Activated CD4-positive, alpha-beta T cell treated with anti-CD3 and anti-CD28 coated beads, Interleukin-2, amount 10 ng/mL, durations not matched to agents 7 days and 5 days (primary cell): ENCODE measurements around the gene VEZF1. TPM values are rescaled to one million over a fixed set of nuclear protein-coding genes. Genes with fewer than 3 reads are reported as not detected.

Experiments
- CTCF ChIA-PET: fragments of 350-600 bp; sonication (Branson Sonifier 250); formaldehyde crosslinking; loops from one replicate; lab custom pipeline; 2021; ENCODE audit warnings: antibody characterized with exemption; lab: Charles Lee
- POLR2A ChIA-PET: fragments of 350-600 bp; sonication (Branson Sonifier 250); formaldehyde crosslinking; loops from one replicate; lab custom pipeline; 2021; ENCODE audit warnings: antibody characterized with exemption; lab: Charles Lee
- DNase-seq: peaks from one replicate; pipeline ENCODE4 v3.0.0-alpha.2; 2020
- H3K27ac Mint-ChIP-seq: one replicate; pipeline ENCODE4 v1.8.0; 2021; ENCODE audit warnings: mild to moderate bottlenecking, moderate library complexity, mixed read lengths
- H3K27me3 Mint-ChIP-seq: one replicate; pipeline ENCODE4 v1.8.0; 2021; ENCODE audit warnings: mixed read lengths
- H3K36me3 Mint-ChIP-seq: one replicate; pipeline ENCODE4 v1.8.0; 2021; ENCODE audit warnings: low read depth, mixed read lengths
- H3K4me1 Mint-ChIP-seq: one replicate; pipeline ENCODE4 v1.8.0; 2021; ENCODE audit warnings: mixed read lengths
- H3K4me3 Mint-ChIP-seq: one replicate; pipeline ENCODE4 v1.8.0; 2021; ENCODE audit warnings: mild to moderate bottlenecking, moderate library complexity, mixed read lengths
- H3K9me3 Mint-ChIP-seq: one replicate; pipeline ENCODE4 v1.8.0; 2021; ENCODE audit warnings: mixed read lengths
- total RNA-seq, 2 experiments: library from RNA; stranded (reverse); gene quantifications; one replicate each; pipeline ENCODE4 v1.2.3, GENCODE V29; 2021

VEZF1 gene
- total RNA-seq, 2 experiments from 2014 or later = 46.7 to 52.0 TPM

DNA sequence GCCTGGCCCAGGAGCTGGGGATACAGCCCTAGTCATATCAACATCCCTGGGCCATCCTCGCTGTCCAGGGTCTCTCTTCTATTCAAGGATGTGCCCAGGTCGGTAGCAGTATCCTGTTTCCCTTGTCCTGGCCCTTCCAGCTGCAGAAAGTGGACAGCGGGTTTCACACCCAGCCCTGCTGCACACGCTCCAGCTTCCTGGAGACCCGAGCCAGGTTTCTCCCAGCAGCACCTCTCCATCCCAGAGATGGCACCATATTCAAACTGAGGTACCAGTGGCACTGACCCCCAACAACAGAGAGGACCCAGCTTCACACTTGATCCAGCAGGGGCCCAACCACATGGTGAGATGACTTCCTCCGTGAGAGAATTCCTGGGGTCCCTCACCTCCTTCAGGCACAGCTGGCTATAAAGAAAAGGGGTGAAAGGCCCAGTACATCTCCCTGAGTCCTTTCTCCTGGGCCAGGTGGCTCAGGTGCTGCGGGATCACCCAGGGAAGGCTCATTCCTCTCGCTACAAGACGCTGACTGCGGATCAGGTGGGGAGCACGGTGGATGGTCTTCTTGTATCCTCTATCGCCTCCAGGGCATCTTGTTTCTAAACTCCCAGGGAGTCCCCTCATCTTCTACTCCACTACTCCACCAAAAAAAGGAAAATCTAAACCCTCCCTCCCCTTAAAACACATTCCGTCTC, 34.2 kb downstream of the VEZF1 start:
- ChIA-PET CTCF (interaction anchor here (0.7 to 2.3 kb wide), 7 partner anchors 9 to 93 kb away, joined by 3 to 9 read pairs (median 4); no protein-coding TSS in a partner anchor), POLR2A (no interaction called here)
- Mint-ChIP-seq H3K27ac (no peak overlapping the region), H3K36me3 (no peaks in the 10 kb centered on the region), H3K27me3 (peaks cover 47% of the 10 kb centered on the region), H3K4me3 (peak overlapping the region; percentile 51), H3K4me1 (peaks cover 39% of the 10 kb centered on the region), H3K9me3 (no peaks in the 10 kb centered on the region)
- DNase-seq = no peak

DNA sequence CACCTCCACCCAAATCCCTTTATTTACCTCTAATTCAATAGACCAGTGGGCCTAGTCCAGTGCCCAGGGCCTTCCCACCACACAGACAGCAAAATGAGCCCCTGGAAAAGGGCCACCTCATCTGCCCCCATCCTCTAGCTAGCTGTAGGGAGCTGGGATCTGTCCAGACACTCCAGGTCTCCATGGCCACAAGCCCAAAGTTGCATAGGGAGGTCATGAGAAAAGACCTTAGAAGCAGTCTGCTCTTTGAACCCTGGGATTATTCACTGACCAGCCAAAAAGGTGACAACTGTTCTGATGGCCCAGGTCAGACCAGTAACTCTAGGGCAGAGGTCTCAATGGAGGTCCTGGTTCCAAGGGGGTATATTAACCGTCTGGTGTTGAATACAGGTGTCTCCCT, 34.8 kb downstream of the VEZF1 start:
- peaks cover 52% of the 10 kb centered on the region for H3K27me3 Mint-ChIP-seq
- H3K9me3 Mint-ChIP-seq = no peaks in the 10 kb centered on the region
- CTCF ChIA-PET = interaction anchor here (0.7 to 2.3 kb wide), 5 partner anchors 9 to 93 kb away, joined by 3 to 9 read pairs (median 4); no protein-coding TSS in a partner anchor
- H3K4me3 Mint-ChIP-seq = no peak overlapping the region
- DNase-seq = no peak
- POLR2A ChIA-PET = no interaction called here
- no peaks in the 10 kb centered on the region for H3K36me3 Mint-ChIP-seq
- peaks cover 45% of the 10 kb centered on the region for H3K4me1 Mint-ChIP-seq
- H3K27ac Mint-ChIP-seq = no peak overlapping the region

DNA sequence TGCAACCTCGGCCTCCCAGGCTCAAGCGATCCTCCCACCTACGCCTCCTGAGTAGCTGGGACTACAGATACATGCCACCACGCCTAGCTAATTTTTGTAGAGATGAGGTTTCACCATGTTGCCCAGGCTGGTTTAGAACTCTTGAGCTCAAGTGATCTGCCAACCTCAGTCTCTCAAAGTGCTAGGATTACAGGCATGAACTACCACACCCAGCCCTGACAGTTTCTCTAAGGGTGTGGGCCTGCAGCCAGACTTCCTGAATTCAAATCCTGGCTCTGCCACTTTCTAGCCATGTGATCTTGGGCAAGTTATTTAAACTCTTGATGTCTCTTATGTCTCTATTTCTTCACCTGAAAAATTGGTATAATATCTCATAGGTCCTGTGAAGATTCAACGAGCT, 38.4 kb downstream of the VEZF1 start:
- Mint-ChIP-seq H3K9me3 (no peaks in the 10 kb centered on the region), H3K27ac (peak overlapping the region; percentile 32), H3K27me3 (peaks cover 47% of the 10 kb centered on the region), H3K4me3 (no peak overlapping the region), H3K36me3 (no peaks in the 10 kb centered on the region), H3K4me1 (peaks cover 46% of the 10 kb centered on the region)
- POLR2A ChIA-PET = no interaction called here
- DNase-seq = no peak
- CTCF ChIA-PET = interaction anchor here (0.6 to 1.9 kb wide), 6 partner anchors 9 to 1559 kb away, joined by 3 to 5 read pairs (median 4); no protein-coding TSS in a partner anchor

DNA sequence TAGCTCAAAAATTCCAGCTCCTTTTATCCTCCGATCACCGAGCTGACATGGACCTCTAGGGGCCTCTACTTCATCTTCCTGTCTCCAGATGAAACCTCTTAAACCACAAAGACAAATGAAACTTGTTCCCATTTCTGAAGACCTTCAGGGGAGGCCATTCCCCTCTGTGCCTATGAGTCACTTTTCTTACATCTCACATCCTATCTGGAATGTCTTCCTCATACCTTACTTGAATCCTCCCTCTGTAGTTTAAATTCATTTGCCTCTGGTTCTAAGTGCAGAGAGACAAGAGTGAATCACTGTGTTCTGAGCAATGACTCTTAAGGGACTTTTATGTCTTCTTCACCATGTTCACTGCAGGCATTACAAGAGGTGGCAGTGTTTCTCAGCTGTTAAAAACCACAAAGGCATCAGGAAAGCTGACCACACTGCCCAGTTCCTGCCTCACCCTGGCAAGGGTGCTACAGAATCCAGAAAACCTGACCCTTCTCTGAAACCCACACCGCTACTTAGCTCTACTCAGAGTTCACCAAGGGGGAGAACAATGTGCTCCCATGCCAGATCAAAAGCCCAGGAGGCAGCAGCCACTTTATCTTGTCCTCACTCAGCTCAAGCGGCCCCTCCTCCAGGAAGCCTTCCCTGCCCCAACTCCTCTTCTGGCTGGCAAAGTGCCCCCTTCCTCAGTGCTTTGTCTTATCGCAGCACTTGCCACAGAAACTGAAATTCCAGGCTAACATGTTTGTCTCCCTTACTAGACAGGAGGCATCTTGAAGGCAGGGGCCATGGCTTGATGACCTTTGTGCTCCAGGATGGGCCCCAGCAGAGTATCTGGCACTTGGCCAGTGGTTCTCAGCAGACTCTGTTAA, 39.3 kb downstream of the VEZF1 start:
- peaks cover 43% of the 10 kb centered on the region for H3K4me1 Mint-ChIP-seq
- no peak for DNase-seq
- no peak overlapping the region for H3K4me3 Mint-ChIP-seq
- ChIA-PET POLR2A (no interaction called here), CTCF (interaction anchor here (0.5 to 2.5 kb wide), 10 partner anchors 8 to 889 kb away, joined by 3 to 9 read pairs (median 4); partner anchors contain the start of gene DYNLL2)
- no peak overlapping the region for H3K27ac Mint-ChIP-seq
- no peaks in the 10 kb centered on the region for H3K9me3 Mint-ChIP-seq
- H3K27me3 Mint-ChIP-seq = peaks cover 46% of the 10 kb centered on the region
- H3K36me3 Mint-ChIP-seq = no peaks in the 10 kb centered on the region

DNA sequence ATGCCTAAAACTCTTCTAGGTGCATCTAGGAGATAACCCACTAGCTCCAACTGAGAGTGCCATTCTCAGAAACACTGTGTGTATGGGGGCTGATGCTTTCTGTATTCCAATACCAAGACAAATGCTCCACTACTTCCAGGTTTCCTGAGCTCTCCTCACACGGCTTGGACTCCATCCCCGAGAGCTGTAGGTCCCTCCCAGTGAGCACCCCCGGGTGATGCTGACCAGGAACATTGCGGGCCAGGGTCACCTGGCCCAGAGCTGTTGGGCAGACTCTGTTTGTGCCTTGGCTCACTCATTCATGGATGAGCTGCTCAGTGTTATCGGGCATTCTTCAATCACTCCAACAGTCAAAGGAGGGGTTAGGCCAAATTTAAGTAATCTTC, 39.9 kb downstream of the VEZF1 start:
- no peaks in the 10 kb centered on the region for H3K36me3 Mint-ChIP-seq
- H3K27me3 Mint-ChIP-seq = peaks cover 46% of the 10 kb centered on the region
- POLR2A ChIA-PET = no interaction called here

DNA sequence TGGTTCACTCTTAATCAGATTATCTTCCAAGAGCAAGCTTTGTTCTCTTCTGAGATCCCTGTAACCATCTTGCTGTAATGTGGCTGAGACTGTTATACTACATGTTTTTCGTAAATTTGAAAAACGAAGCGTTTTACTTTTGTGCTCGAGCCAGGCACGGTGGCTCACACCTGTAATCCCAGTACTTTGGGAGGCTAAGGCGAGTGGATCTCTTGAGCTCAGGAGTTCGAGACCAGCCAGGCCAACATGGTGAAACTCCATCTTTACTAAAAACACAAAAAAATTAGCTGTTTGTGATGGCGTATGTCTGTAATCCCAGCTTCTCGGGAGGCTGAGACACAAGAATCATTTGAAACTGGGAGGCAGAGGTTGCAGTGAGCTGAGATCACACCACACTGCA, 40.7 kb downstream of the VEZF1 start:
- no peak for DNase-seq
- Mint-ChIP-seq H3K36me3 (no peaks in the 10 kb centered on the region), H3K4me3 (peak overlapping the region; percentile 54), H3K9me3 (no peaks in the 10 kb centered on the region), H3K27ac (no peak overlapping the region), H3K4me1 (peaks cover 41% of the 10 kb centered on the region), H3K27me3 (peaks cover 43% of the 10 kb centered on the region)
- ChIA-PET POLR2A (interaction anchor here (0.6 kb wide), 1 partner anchor 90 kb away, joined by 4 read pairs; no protein-coding TSS in a partner anchor), CTCF (interaction anchor here (0.6 to 2.5 kb wide), 7 partner anchors 9 to 114 kb away, joined by 3 to 9 read pairs (median 5); no protein-coding TSS in a partner anchor)

More for the DNA sequence above, 39.9 kb downstream of the VEZF1 start:
- H3K4me3 Mint-ChIP-seq = no peak overlapping the region
- H3K4me1 Mint-ChIP-seq = peaks cover 43% of the 10 kb centered on the region
- no peak overlapping the region for H3K27ac Mint-ChIP-seq
- no peak for DNase-seq
- no peaks in the 10 kb centered on the region for H3K9me3 Mint-ChIP-seq
- CTCF ChIA-PET = interaction anchor here (0.5 to 2.5 kb wide), 10 partner anchors 8 to 888 kb away, joined by 3 to 9 read pairs (median 4); no protein-coding TSS in a partner anchor

DNA sequence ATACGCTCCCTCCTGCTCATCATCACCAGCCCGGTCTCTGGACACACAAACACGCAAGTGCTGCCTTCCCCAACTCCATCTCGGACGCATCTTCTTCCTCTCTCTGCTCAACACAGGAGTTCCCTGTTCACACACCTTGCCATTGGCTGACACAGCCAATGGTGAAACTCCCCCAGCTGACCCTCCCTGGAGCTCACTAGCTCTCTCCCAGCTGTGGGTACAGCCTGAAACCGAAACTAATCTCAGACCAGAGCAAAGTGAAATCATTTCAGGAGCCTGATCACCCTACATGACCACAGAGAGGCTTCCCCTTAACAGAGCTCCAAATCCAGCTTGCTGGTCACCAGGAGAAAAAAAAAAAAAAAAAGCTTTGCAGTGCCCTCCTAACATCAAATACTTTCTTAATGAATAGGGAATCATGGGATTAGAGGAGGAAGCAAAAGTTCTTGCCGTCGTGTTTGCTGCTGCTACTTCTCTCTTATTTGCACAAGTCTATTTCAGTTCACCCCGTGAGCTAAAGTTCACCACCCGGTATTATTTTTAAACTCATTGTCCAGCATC, 41.2 kb downstream of the VEZF1 start:
- peak; percentile 54 for DNase-seq
- Mint-ChIP-seq H3K27me3 (peaks cover 43% of the 10 kb centered on the region), H3K9me3 (no peaks in the 10 kb centered on the region), H3K4me1 (peaks cover 41% of the 10 kb centered on the region), H3K27ac (peak overlapping the region; percentile 4), H3K36me3 (no peaks in the 10 kb centered on the region), H3K4me3 (peak overlapping the region; percentile 54)
- CTCF ChIA-PET = interaction anchor here (0.6 to 2.5 kb wide), 7 partner anchors 9 to 115 kb away, joined by 3 to 9 read pairs (median 5); no protein-coding TSS in a partner anchor
- POLR2A ChIA-PET = interaction anchor here (0.6 kb wide), 1 partner anchor 89 kb away, joined by 4 read pairs; no protein-coding TSS in a partner anchor

DNA sequence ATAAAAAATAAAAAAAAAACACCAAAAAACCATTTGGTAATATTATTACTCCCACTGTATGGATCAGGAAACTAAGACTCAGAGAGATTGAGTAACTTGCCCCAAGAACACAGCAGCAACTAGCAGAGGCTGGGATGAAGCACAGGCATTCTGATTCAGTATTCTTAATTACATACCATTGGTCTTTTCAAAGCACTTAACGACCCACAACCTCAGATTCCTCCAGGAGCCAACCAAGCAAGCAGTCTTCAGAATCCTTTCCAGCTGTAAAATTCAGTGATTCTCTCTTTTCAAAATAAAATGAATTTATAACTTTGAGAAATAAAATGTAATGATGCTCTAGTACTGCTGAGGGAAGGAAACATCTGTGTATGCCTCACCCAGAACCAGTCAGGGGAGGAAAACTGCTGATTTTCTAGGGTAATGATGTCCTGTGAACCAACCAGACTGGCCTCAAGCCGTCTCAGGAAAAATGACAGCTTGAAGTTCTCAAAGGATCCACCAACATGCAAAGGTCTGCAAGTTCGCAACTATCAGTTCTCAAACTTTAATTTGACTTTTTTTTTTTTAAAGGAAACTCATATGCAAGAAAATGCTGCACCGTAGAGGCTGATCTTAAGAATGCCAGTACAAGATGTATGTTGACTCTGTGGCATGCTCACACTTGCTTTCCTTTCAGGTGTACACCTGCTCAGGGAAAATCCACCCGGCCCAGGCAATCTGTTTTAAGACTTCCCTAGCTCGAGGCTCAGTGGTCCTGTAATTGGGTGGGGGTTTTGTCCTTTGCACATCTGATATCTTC, 41.9 kb downstream of the VEZF1 start:
- Mint-ChIP-seq H3K4me1 (peaks cover 41% of the 10 kb centered on the region), H3K36me3 (no peaks in the 10 kb centered on the region), H3K4me3 (peak overlapping the region; percentile 54), H3K27ac (peak overlapping the region; percentile 4), H3K9me3 (no peaks in the 10 kb centered on the region), H3K27me3 (peaks cover 44% of the 10 kb centered on the region)
- ChIA-PET CTCF (interaction anchor here (0.6 to 1.7 kb wide), 8 partner anchors 10 to 971 kb away, joined by 3 to 9 read pairs (median 4); no protein-coding TSS in a partner anchor), POLR2A (interaction anchor here (0.6 kb wide), 1 partner anchor 46 kb away, joined by 7 read pairs; no protein-coding TSS in a partner anchor)
- no peak for DNase-seq

DNA sequence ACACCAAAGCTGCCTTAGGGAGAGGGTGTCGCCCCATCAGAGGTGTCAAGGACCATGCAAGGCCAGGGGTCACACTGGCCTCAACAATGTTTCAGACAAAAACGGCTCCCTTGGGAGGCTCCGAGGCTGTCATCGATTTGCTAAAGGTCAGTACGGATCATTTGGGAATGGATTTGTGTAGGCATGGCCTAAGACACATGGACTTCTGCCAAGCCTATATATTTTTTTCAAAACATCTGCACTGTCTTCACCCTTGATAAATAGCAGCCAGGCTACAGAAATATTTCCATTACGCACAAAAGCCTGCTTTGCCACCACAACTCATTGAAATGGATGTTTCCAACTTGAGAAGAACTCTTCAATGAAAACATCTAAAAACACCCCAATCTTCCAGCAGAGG, 43.1 kb downstream of the VEZF1 start:
- H3K27me3 Mint-ChIP-seq = peaks cover 52% of the 10 kb centered on the region
- peaks cover 32% of the 10 kb centered on the region for H3K4me1 Mint-ChIP-seq
- no peak overlapping the region for H3K27ac Mint-ChIP-seq
- ChIA-PET CTCF (no interaction called here), POLR2A (no interaction called here)
- DNase-seq = no peak
- no peaks in the 10 kb centered on the region for H3K36me3 Mint-ChIP-seq
- no peaks in the 10 kb centered on the region for H3K9me3 Mint-ChIP-seq
- no peak overlapping the region for H3K4me3 Mint-ChIP-seq

DNA sequence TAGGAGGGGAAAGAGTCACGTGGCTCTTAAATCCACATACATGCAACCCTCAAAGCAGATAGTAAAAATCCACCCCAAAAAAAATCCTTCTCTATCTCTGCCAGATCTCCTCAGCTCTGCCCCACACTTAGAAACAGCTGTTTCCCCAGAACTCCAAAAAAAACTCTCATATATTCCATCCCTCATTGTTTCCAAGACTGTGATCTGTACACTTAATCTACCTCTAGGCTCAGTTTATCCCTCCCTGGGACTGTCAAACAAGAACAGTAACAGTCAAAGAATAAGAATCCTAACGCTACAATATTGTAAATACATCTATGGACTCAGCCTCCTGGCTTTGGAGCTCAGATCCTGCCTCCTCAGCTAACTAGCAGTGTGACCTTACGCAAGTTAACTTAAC, 44.4 kb downstream of the VEZF1 start:
- DNase-seq = no peak
- no peaks in the 10 kb centered on the region for H3K36me3 Mint-ChIP-seq
- peaks cover 54% of the 10 kb centered on the region for H3K27me3 Mint-ChIP-seq
- POLR2A ChIA-PET = no interaction called here
- no peaks in the 10 kb centered on the region for H3K9me3 Mint-ChIP-seq
- CTCF ChIA-PET = interaction anchor here (0.7 to 1.4 kb wide), 6 partner anchors 10 to 83 kb away, joined by 3 to 4 read pairs (median 3); partner anchors contain the start of gene CUEDC1
- H3K27ac Mint-ChIP-seq = no peak overlapping the region
- peaks cover 26% of the 10 kb centered on the region for H3K4me1 Mint-ChIP-seq
- no peak overlapping the region for H3K4me3 Mint-ChIP-seq

DNA sequence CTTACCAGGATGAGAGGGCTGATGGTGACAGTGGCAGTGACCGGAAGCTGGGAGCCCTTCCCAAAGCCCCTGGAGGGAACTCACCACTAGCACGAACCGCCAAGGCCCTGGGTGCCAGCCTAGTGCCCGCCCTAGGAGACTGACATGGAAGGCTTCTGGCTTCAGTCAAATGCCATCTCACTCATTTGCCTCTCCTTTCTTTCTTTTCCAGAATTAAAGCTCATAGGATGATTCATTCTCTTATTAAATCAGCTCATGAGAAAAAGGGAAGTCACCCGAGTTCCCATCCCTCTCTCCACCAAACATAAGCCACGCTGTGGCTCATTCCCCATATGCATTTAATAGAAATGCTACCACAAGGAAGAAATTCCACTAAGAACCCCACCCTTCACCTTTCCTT, 44.9 kb downstream of the VEZF1 start:
- H3K4me1 Mint-ChIP-seq = peaks cover 21% of the 10 kb centered on the region
- no peak for DNase-seq
- H3K27ac Mint-ChIP-seq = no peak overlapping the region
- H3K27me3 Mint-ChIP-seq = peaks cover 50% of the 10 kb centered on the region
- POLR2A ChIA-PET = no interaction called here
- H3K4me3 Mint-ChIP-seq = no peak overlapping the region
- H3K9me3 Mint-ChIP-seq = no peaks in the 10 kb centered on the region
- no peaks in the 10 kb centered on the region for H3K36me3 Mint-ChIP-seq
- CTCF ChIA-PET = interaction anchor here (0.8 to 1.4 kb wide), 5 partner anchors 11 to 82 kb away, joined by 3 read pairs; partner anchors contain the start of gene CUEDC1
